Small intestine (tissue), 7 donors: ENCODE results near the gene B3GNT3. TPM values are rescaled to one million over a fixed set of nuclear protein-coding genes. Genes with fewer than 3 reads are reported as not detected.

Experiments
- DNase-seq, 2 donors: peaks; one replicate each; pipeline versions ENCODE4 v3.0.0 to v3.0.0-alpha.2; 2013
- FAIRE-seq: peaks from 2 replicates; lab custom pipeline; 2012; peaks lifted over from hg19 to GRCh38; lab: Jason Lieb, UNC
- H3K27ac ChIP-seq, 3 donors: one replicate each; pipeline ENCODE4 v1.5.1; 2013; ENCODE audit warnings: low read length in 2 of 3, mild to moderate bottlenecking in 2 of 3, control low read depth in 1 of 3, inconsistent platforms in 1 of 3, low read depth in 1 of 3, moderate library complexity in 1 of 3
- H3K27me3 ChIP-seq, 3 donors: one replicate each; pipeline ENCODE4 v1.6.1; 2013; ENCODE audit warnings: low read length in 3 of 3, inconsistent platforms in 1 of 3; ENCODE audit not compliant: control insufficient read depth in 3 of 3, insufficient read depth in 3 of 3
- H3K36me3 ChIP-seq, 3 donors: one replicate each; pipeline ENCODE4 v1.6.1; 2013; ENCODE audit warnings: low read length in 3 of 3, inconsistent platforms in 1 of 3, low read depth in 1 of 3, mild to moderate bottlenecking in 1 of 3, moderate library complexity in 1 of 3; ENCODE audit not compliant: control insufficient read depth in 3 of 3, insufficient read depth in 2 of 3
- H3K4me1 ChIP-seq, 3 donors: one replicate each; pipeline ENCODE4 v1.6.1; 2013; ENCODE audit warnings: low read length in 2 of 3, inconsistent platforms in 1 of 3, low read depth in 1 of 3, mild to moderate bottlenecking in 1 of 3, moderate library complexity in 1 of 3; ENCODE audit not compliant: control insufficient read depth in 3 of 3, insufficient read depth in 2 of 3
- H3K4me3 ChIP-seq, 3 donors: one replicate each; pipeline ENCODE4 v1.5.1; 2013; ENCODE audit warnings: low read length in 3 of 3, control low read depth in 1 of 3, inconsistent platforms in 1 of 3, low read depth in 1 of 3, mild to moderate bottlenecking in 1 of 3, moderate library complexity in 1 of 3
- H3K9me3 ChIP-seq, 2 donors: one replicate each; pipeline ENCODE4 v1.6.1; 2013; ENCODE audit warnings: low read depth in 1 of 2, low read length in 1 of 2; ENCODE audit not compliant: control insufficient read depth in 2 of 2, insufficient read depth in 1 of 2
- WGBS, 3 donors: extraction: QIAGEN DNeasy Blood & Tissue Kit; methylation state at CpG; one replicate each; pipeline ENCODE4 v1.1.7; 2013; 5-methylcytosine and 5-hydroxymethylcytosine counted together
- polyA plus RNA-seq, 4 donors: library from polyadenylated mRNA; stranded (reverse) in 3 of 4; unstranded in 1 of 4; fragments of 200-250 nt in 3 of 4; fragments of 120-200 nt in 1 of 4; gene quantifications; one replicate each; pipeline versions ENCODE4 v1.2.1 to v1.2.3, GENCODE V29; 2013
- donor health status: healthy with polysubstance abuse.
- donor health status: control.
- donor health status: control.
- donor health status: Bipolar disorder and iron deficiency.
- donor health status: healthy.

The B3GNT3 gene
- polyA plus RNA-seq, 4 donors: 32.0 to 86.5 (median 41.2) TPM

DNA sequence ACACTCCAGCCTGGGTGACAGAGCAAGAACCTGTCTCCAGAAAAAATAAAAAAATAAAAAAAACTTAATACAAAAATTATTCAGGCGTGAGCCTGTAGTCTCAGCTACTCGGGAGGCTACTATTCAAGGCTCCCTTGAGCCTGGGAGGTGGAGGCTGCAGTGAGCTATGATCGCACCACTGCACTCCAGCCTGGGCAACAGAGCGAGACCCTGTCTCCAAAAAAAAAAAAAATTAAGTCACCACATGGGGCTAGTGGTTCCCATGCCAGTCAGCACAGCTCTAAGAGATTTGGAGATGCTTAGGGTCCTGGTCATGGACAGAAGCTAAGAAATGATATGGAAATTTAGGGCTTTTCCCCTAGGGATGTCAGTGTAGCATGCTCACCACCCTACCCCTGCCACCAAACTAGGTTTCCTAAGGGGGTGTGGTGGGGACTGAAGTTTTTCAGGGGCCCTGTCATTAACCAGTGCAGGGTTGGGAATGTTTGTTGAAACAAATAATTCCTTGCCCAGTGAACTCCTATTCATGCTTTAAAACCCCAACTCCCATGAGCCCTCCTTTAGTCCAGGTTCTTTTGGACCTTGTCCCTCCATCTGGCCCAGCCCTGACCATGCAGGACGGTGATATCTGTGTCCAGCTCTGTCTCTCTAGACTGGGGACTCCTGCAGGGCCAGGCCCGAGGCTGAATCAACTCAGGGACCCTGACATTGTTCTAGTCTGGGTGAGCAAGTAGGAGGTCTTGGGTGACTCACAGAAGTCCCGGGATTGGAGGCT lies 41.9 kb upstream of the B3GNT3 start:
- no peak for DNase-seq
- 71 to 80% (median 76%) methylated on average over 7 of the region's 7 CpGs for WGBS, 3 donors
- no peaks in the 10 kb centered on the region for H3K9me3 ChIP-seq
- H3K27me3 ChIP-seq: peaks cover 0 to 12% (median 0%) of the 10 kb centered on the region in 3 donors
- H3K4me3 ChIP-seq: no peak overlapping the region
- no peak overlapping the region for H3K27ac ChIP-seq
- FAIRE-seq: no peak
- H3K36me3 ChIP-seq: no peaks in the 10 kb centered on the region
- no peaks in the 10 kb centered on the region for H3K4me1 ChIP-seq

DNA sequence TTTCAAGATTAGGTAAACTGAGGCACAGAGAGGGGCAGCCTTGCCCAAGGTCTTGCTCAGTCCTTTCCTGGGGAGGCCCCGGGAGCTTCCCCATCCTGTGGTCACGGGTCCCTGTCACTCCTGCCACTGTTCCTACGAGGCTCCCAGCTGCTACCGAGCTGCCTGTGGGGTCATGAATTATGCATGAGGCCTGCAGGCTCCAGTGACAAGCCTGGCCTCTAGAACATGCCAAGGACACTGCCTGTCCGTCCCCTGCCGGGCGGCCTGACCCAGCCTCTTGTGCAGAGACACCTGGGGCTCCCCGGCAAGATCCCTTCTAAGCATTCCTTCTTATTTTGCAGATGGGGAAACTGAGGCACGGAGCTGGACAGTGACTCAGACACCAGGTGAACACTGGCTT lies 41.0 kb upstream of the B3GNT3 start:
- Histone ChIP-seq H3K4me3 (no peak overlapping the region), H3K27me3 (peaks cover 0 to 3% (median 0%) of the 10 kb centered on the region in 3 donors), H3K4me1 (no peaks in the 10 kb centered on the region), H3K36me3 (no peaks in the 10 kb centered on the region), H3K27ac (no peak overlapping the region), H3K9me3 (no peaks in the 10 kb centered on the region)
- FAIRE-seq (no peak), DNase-seq (no peak)
- WGBS, 3 donors: 53 to 61% (median 55%) methylated on average over 9 of the region's 9 CpGs

GRCh38 chr19:17754634-17755442 lies 40.1 kb upstream of the B3GNT3 start:
- H3K27ac ChIP-seq: no peak overlapping the region
- no peak for DNase-seq
- no peaks in the 10 kb centered on the region for H3K9me3 ChIP-seq
- H3K27me3 ChIP-seq: peaks cover 0 to 2% (median 0%) of the 10 kb centered on the region in 3 donors
- H3K4me3 ChIP-seq: no peak overlapping the region
- no peak for FAIRE-seq
- H3K36me3 ChIP-seq: no peaks in the 10 kb centered on the region
- WGBS, 3 donors: 62 to 71% (median 70%) methylated on average over 5 of the region's 5 CpGs
- no peaks in the 10 kb centered on the region for H3K4me1 ChIP-seq

- no peak for DNase-seq
- FAIRE-seq: no peak
- no peaks in the 10 kb centered on the region for H3K9me3 ChIP-seq
- H3K27ac ChIP-seq: no peak overlapping the region
- no peaks in the 10 kb centered on the region for H3K4me1 ChIP-seq
- whole genome bisulfite sequencing, 3 donors: 14 to 89% (median 81%) methylated on average over 1 of the region's 1 CpG
- no peak overlapping the region for H3K4me3 ChIP-seq
- H3K36me3 ChIP-seq: no peaks in the 10 kb centered on the region
- H3K27me3 ChIP-seq: peaks cover 0 to 2% (median 0%) of the 10 kb centered on the region in 3 donors
Observed at GRCh38 chr19:17755443-17755890, 39.5 kb upstream of the B3GNT3 start.

GRCh38 chr19:17755977-17756670 lies 38.8 kb upstream of the B3GNT3 start:
- H3K4me1 ChIP-seq: no peaks in the 10 kb centered on the region
- no peak overlapping the region for H3K4me3 ChIP-seq
- DNase-seq: peak in 1 of 2 donors; percentile 33
- no peaks in the 10 kb centered on the region for H3K9me3 ChIP-seq
- no peak for FAIRE-seq
- no peaks in the 10 kb centered on the region for H3K36me3 ChIP-seq
- WGBS, 3 donors: 18 to 49% (median 37%) methylated on average over 12 of the region's 12 CpGs
- H3K27me3 ChIP-seq: peaks cover 0 to 2% (median 0%) of the 10 kb centered on the region in 3 donors
- no peak overlapping the region for H3K27ac ChIP-seq

- H3K4me1 ChIP-seq: no peaks in the 10 kb centered on the region
- H3K27me3 ChIP-seq: peaks cover 0 to 2% (median 0%) of the 10 kb centered on the region in 3 donors
- no peak overlapping the region for H3K4me3 ChIP-seq
- H3K27ac ChIP-seq: no peak overlapping the region
- DNase-seq (peak in 1 of 2 donors; percentile 58), FAIRE-seq (no peak)
- WGBS, 3 donors: 15 to 38% (median 30%) methylated on average over 9 of the region's 9 CpGs
- no peaks in the 10 kb centered on the region for H3K9me3 ChIP-seq
- no peaks in the 10 kb centered on the region for H3K36me3 ChIP-seq
Observed at GRCh38 chr19:17757125-17757524, 37.8 kb upstream of the B3GNT3 start.

- H3K27me3 ChIP-seq: peaks cover 0 to 2% (median 0%) of the 10 kb centered on the region in 3 donors
- no peaks in the 10 kb centered on the region for H3K4me1 ChIP-seq
- FAIRE-seq: no peak
- H3K27ac ChIP-seq: no peak overlapping the region
- DNase-seq: no peak
- H3K36me3 ChIP-seq: no peaks in the 10 kb centered on the region
- no peaks in the 10 kb centered on the region for H3K9me3 ChIP-seq
- 22 to 65% (median 53%) methylated on average over 5 of the region's 5 CpGs for WGBS, 3 donors
- no peak overlapping the region for H3K4me3 ChIP-seq
Observed at GRCh38 chr19:17758515-17758914, 36.4 kb upstream of the B3GNT3 start.

DNA sequence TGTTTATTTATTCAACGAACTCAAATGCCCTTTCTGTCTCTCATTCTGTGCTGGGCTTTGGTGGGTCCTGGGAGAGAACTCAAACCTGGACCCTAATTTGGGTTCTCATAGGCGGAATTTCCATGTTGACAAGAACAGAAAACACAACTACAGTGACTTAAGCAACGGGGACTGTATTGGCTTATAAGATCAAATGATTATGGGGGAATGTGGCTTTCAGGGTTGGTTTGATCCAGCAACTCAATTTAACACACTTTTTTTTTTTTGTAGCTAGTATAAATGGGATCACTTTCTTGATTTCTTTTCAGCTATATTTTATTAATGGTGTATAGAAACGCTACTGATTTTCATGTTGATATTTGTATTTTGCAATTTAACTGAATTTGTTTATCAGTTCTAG lies 33.8 kb upstream of the B3GNT3 start:
- FAIRE-seq (no peak), DNase-seq (no peak)
- peaks cover 0 to 2% (median 0%) of the 10 kb centered on the region in 3 donors for H3K27me3 ChIP-seq
- H3K4me3 ChIP-seq: no peak overlapping the region
- no peaks in the 10 kb centered on the region for H3K9me3 ChIP-seq
- 63 to 74% (median 67%) methylated on average over 4 of the region's 4 CpGs for WGBS, 3 donors
- peaks cover 0 to 3% (median 2%) of the 10 kb centered on the region in 3 donors for H3K4me1 ChIP-seq
- no peak overlapping the region for H3K27ac ChIP-seq
- peaks cover 0 to 2% (median 0%) of the 10 kb centered on the region in 3 donors for H3K36me3 ChIP-seq
